T-helper 22 cell (primary cell): ENCODE data around the gene CDKAL1.

ENCODE experiments used
- DNase-seq: peaks from one replicate; pipeline ENCODE4 v3.0.0-alpha.2; 2020; ENCODE audit warnings: low read depth

Gene CDKAL1

DNA sequence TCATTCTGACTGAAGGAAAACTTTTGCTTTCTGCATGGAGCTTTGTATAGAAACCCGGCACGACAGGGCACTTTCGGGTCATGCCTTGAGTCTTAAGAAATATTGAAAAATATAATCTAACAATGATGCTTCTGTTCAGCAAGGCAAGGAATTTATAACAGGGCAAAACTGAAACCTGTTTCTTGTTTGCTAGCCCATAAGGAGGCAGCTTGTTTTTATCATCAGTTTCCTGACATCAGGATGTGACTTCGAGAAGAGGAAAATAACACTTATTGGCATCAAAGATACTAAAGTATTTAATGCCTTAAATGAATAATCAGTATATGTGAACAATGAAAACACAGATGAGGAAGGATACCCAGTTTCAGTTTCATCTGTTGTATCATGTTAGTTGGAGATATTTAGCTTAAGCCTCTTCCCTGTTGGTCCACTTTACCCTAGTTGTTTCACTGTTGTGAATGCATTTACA is 146.5 kb downstream of the CDKAL1 start:
- DNase-seq = no peak

DNA sequence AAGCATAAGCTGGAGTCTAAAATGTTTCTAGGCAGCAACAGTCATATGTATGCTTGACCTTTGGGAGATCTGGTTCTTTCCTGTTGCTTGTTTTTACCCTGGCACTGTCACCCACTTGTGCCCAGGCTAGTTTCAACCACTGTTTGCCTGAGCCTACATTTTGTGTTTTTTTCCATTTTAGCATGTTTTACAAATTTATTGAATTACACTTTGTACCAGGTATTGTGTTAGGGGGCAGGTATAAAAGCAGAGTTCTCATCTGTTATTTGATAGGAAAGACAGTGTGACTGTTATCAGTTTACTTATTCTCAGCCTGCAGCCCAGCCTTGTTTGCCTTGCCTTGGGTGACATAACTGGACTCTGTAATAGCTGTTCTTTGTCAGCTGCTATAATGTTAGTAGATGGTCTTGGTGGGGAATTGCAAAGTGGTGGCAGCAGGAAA is 147.0 kb downstream of the CDKAL1 start:
- no peak for DNase-seq

DNA sequence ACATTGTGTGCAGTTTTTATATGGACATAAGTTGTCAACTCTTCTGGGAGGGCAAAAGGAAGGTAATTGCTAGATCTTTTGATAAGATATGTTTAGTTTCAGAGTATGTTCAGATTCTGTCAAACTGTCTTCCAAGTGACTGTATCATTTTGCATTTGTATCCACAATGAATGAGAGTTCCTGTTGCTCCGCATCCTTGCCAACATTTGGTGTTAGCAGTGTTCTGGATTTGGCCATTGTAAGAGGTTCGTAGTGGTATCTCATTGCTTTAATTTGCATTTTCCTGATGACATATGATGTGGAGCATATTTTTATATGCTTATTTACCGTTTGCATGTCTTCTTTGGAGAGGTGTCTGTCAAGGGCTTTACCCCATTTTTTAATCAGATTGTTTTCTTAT is 150.2 kb downstream of the CDKAL1 start:
- no peak for DNase-seq

DNA sequence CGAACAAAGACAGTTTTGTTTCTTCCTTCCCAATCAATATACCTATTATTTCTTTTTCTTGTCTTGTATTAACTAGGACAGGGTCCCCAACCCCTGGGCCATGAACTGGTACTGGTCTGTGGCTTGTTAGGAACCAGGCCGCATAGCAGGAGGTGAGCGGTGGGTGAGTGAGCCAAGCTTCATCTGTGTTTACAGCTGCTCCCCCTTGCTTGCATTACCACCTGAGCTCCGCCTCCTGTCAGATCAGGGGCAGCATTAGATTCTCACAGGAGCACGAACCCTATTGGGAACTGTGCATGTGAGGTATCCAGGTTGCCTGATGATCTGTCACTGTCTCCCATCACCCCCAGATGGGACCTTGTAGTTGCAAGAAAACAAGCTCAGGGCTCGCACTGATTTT is 151.9 kb downstream of the CDKAL1 start:
- DNase-seq = no peak

DNA sequence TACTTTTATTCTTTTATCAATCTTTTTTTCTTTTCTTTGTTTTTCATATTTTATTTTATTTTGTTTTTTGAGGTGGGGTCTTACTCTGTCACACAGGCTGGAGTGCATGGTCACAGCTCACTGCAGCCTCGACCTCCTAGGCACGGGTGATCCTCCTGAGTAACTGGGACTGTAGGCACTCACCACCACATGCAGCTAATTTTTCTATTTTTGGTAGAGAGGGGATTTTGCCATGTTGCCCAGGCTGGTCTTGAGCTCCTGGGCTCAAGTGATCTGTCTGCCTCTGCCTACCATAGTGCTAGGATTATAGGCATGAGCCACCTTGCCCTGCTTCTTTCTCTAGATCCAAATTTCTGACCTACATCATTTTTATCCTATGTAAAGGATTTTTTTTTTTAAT is 153.2 kb downstream of the CDKAL1 start:
- no peak for DNase-seq

DNA sequence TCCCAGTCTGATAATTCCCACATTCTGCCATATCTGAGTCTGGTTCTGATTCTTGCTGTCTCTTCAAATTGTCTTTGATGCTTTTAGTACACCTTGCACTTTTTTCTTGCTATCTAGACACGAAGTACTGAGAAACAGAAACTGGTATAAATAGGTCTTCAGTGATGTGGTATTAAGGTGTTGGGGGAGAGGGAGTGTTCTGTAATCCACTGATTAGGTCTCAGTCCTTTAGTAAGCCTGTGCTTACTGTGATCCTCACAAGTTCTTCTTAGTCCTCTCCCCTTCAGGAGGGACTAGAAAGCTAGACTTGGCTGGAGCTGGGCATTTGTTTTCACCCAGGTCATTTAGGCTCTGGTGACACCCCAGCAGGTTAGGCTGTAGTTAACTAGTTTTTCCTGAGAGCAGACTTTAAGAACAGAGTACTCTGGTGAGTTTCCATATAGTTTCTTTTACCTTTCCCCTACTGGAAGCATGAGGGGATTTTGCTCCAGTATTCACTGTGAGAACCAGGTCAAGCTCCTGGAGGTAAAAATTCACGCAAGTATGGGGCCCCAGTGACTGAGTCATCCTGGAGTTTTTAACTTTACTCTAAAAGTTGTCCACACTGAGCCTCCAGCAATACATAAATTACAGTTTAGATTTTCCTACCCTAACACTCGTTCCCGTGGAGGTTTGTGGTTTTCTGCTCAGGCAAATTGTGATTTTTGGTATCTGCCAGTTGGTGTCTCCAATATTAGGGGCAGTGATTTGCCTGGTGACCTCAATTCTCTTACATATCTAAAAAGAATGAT is 154.6 kb downstream of the CDKAL1 start:
- DNase-seq = no peak

DNA sequence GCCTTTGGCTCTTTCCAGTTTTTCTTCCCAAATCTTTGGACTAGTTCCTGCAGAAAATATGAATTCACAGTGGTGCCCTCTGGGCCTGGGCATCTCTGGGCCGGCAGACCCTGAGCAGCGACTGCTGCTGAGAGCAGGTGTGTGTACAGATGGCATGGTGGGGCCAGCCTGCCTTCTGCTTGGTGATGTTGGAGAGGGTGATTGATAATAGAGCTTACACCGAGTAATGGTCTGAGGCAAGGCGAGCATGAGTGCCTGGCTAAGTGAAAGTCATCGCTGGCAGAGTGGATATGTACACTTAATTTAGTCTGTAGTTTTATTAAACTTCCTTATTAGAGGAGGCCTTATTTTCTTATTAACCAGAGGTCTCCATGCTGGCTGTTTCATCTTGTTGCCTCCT is 156.9 kb downstream of the CDKAL1 start:
- DNase-seq = no peak

DNA sequence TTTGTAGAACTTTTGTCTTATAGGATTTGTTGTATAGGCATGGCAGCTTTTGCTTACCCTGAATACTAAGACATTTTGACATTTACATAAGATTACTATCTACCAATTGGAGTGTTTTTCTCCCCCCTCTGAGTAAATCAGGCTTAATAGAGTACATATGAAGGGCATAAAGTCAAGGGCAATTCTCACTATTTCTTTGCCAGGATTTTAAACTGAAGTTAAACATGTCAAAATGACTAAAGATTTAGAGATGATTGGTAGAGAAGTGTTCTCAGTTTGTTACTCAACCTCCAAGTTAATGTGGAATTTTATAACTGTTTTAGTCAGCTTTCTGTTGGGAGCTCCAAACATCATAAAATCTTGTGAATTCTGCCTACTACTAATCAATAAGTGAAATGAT is 157.8 kb downstream of the CDKAL1 start:
- no peak for DNase-seq

DNA sequence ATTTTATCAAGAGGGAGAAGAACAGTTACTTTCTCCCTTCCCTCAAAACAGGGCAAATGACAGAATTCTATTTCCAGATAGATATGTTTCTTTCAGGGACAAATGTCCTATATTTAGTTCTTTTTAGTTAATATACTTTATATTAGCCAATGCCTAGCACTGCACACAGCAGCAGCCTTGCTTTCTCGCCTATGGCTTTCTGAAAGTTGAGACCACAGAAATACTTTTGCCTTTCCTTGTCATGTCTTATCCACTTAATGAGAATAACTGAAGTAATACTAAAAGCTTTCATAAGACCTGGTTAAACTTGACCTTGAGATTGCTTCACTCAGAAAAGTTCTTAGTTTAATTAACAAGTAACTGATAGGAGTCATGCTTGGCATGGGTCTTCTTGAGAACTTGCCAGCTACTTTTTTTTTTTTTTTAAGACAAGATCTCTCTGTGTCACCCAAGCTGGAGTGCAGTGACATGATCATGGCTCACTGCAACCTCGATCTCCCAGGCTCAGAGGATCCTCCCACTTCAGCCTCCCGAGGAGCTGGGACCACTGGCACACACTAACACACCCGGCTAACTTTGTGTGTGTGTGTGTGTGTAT is 159.3 kb downstream of the CDKAL1 start:
- DNase-seq = no peak

DNA sequence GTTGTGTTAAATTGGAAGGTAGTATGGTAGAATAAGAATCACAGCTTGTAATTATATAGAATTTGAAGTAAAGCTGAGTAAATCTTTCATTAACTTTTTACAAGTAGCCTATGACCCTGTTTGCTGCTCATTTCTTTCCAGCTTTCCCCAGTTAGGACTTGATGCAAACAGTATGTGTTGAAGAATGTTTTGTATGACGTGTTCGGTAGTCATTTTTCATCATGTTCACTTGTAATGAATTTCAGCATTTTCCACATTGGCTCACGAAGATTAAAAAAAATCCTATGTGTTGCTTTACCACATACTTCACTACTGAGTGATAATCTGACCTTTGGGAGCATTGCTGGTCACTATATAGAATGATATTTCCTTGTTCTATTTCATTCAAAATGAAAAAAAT is 162.4 kb downstream of the CDKAL1 start:
- DNase-seq = no peak

DNA sequence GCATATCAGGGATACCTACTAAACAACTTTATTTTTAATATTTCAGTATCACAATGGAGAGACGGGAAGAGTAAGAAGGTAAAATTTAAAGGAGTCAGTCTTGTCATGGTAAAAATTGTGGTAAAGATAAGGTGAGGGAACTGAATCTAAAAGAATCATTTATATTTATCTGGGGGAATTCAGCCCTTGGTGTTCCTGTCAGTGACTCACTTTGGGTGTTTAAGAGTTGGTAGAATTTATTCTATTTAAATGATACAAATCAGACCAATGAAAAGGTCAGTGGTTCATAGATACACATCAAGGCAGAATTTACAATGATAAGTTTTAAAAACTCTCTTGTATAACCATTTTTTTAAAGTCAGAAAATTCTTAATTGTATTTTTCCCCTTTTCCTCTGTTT is 164.4 kb downstream of the CDKAL1 start:
- DNase-seq = no peak

DNA sequence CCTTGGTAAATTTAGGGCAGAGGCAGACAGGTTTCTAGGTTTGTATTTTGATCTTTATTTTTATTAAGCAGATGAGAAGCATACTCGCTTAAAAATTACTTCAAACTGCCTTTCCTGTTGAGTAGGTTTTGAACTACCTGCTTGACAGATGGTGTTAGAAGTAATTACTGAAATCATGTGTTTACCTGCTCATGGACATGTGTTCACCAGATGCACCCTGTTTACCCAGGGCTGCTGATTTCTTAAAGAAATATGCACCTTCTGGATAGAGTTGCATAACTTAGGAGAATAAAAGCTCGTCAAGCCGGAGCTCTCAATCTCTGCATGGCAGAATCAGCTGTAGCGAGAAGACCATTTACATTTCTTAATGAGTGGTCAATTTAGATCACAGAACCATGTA is 165.1 kb downstream of the CDKAL1 start:
- no peak for DNase-seq

DNA sequence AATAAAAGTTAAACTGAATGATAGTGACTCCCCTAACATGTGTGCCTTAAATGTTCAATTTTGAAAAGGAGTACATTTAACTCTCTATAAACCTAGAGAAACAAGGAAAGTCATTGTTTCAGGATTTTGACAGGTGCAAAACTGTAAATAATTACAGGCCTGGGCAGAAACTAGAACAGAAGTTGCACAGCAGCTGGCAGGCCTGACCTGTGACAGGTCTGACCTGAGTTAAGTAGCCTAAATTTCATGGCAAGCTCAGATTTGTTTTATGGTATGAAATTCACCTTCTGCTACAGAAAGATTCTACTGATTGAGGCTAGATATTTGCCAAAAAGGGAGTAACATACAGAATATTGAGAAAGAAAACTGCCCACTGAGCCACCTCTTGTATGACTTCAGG is 166.1 kb downstream of the CDKAL1 start:
- no peak for DNase-seq

DNA sequence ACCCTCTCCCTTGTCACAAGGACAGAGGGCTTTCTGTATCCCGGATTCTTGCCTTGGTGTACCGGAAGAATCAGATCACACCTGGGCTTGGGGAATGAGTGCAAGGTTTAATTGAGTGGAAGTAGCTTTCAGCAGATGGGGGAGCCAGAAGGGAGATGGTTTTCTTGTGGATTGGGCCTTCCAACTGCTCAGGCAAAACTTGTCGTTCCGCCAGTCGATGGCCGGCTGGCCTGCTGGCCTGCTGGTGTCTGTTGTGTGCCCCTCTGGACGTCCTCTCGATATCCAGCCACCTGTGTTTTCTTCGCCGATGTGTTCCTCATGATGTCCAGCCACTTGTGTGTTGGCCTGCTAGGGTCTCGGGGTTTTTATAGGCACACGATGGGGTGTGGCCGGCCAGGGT is 168.1 kb downstream of the CDKAL1 start:
- no peak for DNase-seq

DNA sequence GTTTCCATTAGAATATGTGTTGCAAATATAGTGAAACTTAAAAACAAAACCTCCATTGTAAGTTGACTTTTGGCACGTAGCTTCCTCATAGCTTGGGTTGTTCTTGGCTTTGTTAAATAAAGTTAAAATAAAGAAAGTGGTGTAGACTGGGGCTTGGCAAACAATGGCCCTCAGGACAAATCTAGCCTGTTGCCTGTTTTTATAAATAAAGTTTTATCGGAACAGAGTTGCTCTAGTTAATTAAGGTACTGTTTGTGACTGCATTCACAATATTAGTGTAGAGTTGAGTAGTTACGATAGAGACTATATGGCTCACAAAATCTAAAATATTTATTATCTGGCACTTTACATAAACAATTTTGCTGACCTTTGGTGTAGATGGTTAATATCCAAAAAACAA is 168.8 kb downstream of the CDKAL1 start:
- no peak for DNase-seq

DNA sequence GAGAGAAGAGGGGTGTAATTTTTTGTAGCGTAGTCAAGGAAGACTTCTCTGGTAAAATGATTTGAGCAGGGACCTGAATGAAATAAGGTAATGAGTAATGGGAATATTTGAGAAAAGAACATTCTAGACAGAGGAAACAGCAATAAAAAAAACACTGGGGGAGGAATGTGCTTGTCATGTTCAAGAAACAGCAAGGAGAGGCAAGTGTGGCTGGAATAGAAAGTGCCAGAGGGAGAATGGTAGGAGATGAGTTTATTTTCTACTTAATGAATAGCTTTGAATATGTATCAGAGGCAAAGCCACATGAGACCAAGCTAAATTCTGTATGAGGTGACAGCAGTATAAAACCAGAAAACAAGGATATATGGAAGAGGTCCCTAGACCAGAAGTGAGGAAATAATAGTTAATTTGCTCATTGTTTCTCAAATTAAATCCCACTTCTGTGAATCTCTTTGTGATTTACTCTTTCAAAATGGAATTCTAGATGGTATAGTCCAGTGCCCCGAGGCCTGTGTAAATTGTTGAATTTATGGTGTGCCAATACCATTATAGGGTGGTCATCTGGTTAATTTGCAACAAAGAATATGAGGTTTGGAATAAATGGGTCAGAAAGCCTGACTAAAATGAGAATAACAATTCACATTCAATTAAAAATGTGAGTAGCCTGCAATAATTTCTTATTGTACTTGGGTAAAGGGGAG is 170.2 kb downstream of the CDKAL1 start:
- DNase-seq = no peak

DNA sequence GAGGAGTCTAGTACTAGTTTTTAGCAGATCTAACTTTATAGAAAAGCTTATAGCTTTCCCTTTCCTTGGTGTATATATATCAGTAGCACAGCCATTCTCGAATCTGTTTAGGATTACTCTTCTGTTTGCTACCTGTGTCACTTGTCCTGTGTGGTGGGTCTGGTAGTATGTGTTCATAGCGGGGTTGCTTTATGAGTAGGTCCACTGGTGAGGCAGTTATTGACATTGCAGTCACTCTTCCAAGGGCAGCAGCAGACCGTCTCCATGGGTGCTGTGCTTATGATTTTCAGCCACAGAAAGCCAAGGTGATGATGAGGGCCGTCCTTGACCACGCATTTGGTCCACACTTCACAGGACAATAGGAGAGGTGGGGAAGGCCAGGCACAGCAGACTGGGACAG is 171.5 kb downstream of the CDKAL1 start:
- DNase-seq = no peak

DNA sequence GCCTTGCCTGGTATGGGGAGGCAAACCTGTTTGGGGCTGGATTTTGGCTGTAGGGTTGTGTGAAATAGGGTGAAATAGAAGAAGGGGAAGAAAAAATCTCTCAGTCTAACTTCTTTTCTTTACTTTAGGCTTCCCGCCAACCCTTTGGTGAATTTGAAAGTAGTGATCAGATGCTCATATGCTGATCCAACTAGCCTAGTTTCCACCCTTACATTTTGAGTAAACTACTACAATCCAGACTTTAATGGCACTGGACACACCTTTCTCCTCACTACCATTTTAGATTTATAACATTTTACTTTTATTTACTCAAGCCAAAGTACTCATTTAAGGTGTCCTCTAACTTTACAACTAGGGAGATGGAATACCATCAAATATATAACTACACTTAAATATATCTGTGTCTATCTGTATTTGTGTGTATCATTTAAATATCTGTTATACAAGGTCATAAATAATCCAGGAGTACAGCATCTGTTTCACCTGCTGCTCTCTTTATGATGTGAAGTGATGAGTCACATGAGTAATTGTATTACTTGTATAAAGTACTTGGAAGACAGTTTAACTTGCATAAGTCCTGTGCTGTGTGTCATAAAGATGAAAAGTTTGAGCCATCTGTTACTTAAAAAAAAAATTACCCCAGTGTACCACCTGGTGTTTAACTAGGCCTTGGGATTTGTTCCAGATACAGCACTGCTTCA is 172.1 kb downstream of the CDKAL1 start:
- DNase-seq = no peak

DNA sequence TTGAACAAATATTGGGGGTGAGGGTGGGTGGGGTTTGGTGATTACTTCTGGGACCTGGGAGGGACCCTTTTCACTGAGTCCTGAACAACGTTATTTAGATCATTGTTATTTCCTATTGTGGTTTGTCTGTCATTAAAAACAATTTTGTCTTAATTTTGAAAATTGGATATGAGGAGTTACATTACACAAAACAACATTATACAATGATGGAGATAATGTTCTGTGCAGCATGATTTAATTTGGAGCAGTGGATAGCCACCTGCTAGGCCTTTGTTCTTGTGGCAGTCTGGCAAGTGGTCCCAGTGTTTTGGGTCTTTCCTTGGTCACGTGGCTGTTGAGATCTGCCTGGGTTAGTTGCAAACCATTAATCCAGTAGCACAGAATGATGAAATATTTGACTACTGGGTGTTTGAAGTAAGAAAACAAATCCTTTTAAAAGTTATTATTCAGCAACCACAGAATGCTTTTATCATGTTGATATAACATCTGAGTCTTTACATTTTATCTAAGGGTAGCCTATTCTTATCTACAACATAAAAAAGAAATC is 172.8 kb downstream of the CDKAL1 start:
- no peak for DNase-seq

DNA sequence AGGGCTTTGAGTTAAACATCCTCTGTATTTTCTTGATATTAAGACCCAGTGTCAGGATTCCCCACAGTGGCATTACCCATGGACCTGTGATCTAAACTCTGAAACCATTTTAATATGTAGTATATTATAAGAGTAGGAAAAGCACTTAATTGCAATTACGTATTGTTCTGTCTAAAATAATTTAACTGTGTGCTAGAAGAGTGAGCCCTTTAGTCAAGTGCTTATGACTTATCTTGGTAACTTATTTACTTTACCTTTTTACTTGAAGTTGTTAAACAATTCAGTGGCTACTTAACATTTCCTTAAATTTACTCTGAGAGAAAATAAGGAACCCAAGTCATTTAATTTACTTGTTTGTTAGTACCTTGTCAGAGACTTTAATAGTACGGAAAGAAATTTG is 173.6 kb downstream of the CDKAL1 start:
- DNase-seq = no peak

DNA sequence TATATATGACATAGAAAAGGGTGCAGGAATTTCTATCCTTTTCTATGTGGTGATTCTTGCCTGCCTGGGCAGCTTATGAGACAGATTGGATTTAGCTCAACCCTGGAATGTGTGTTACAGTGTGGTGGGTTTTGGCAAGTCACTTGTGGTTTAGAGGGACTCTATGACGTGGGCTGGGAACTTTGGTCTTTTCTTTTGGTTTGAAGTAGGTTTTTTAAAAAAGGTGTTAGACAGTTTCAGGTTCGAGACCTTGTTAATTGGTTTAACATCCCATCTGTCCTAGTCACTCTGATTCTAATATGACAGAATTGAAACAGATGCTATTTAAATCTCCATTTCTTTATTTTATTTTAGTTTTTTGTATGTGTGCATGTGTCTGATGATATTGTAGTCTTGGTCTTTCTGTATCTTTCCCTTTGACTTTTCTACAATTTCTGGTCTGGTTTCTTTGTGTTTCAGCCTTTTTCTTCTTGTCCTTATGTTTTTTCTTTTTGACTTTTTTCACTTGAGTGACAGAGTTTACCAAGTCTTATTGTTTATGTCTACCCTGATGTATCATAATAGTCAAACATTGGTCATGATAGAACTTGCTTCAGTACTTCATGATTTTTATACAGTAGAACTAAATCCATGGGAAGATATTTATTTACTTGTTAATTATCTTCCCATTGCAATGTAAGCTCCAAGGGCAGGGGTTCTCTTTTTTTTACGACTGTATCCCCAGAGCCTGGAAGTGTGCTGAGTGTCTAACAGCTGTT is 174.3 kb downstream of the CDKAL1 start:
- DNase-seq = no peak

DNA sequence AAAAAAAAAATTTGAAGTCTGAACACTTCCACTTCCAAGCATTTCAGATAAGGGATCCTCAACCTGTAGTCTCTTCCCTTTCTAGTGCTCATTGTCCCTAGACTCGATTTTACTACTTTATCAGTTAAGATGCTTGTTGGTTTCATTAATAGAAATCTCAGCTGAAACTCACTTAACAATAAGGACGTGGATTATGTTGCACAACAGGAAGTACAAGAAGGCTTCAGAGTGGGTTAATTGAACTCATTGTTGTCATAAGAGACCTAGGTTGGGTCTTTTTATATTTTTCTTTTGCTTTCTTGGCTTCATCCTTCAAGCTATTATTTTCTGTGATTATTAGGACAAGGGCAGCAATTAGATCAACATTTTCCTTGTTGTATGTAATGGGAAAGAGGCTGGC is 175.2 kb downstream of the CDKAL1 start:
- no peak for DNase-seq
